Kidney epithelial cell (primary cell): ENCODE data around the gene PXK. TPM values are rescaled to one million over a fixed set of nuclear protein-coding genes. Genes with fewer than 3 reads are reported as not detected.

Source experiments
- DNase-seq: peaks from one replicate; pipeline ENCODE4 v3.0.0-alpha.2; 2010; ENCODE audit warnings: low read depth
- H3K27me3 ChIP-seq: 2 replicates; pipeline ENCODE4 v1.6.0; 2011; ENCODE audit warnings: low read length; ENCODE audit not compliant: control insufficient read depth, insufficient read depth
- H3K36me3 ChIP-seq: 2 replicates; pipeline ENCODE4 v1.5.1; 2011; ENCODE audit warnings: low read length; ENCODE audit not compliant: control insufficient read depth, insufficient read depth
- H3K4me3 ChIP-seq: 2 replicates; pipeline ENCODE4 v1.5.1; 2011; ENCODE audit warnings: low read depth, mild to moderate bottlenecking, control low read depth, low read length
- CTCF ChIP-seq: IDR thresholded peaks from 2 replicates; pipeline ENCODE4 v1.5.1; 2011; ENCODE audit warnings: mild to moderate bottlenecking, moderate library complexity, low read length, control low read depth, inconsistent platforms; ENCODE audit not compliant: insufficient read depth, poor library complexity, severe bottlenecking
- total RNA-seq: library from RNA; depleted of rRNA; stranded (reverse); fragments of >200 nt; gene quantifications from 2 replicates; pipeline ENCODE4 v1.2.3, GENCODE V29; 2015

Gene PXK
- total RNA-seq, 1 donor from 2014 or later: 13.2 TPM

GRCh38 chr3:58325525-58325992 lies 7.1 kb upstream of the PXK start:
- no peak for DNase-seq
- no peaks in the 10 kb centered on the region for H3K27me3 ChIP-seq
- TF ChIP-seq CTCF: no peak
- H3K4me3 ChIP-seq: no peak overlapping the region
- H3K36me3 ChIP-seq: no peaks in the 10 kb centered on the region

GRCh38 chr3:58326267-58326900 lies 6.3 kb upstream of the PXK start:
- Histone ChIP-seq H3K4me3 (no peak overlapping the region), H3K27me3 (no peaks in the 10 kb centered on the region), H3K36me3 (no peaks in the 10 kb centered on the region)
- DNase-seq: no peak
- TF ChIP-seq CTCF: no peak

GRCh38 chr3:58329150-58329921 lies 3.4 kb upstream of the PXK start:
- no peak overlapping the region for H3K4me3 ChIP-seq
- DNase-seq: no peak
- H3K27me3 ChIP-seq: no peaks in the 10 kb centered on the region
- no peak for TF ChIP-seq CTCF
- H3K36me3 ChIP-seq: no peaks in the 10 kb centered on the region

DNA sequence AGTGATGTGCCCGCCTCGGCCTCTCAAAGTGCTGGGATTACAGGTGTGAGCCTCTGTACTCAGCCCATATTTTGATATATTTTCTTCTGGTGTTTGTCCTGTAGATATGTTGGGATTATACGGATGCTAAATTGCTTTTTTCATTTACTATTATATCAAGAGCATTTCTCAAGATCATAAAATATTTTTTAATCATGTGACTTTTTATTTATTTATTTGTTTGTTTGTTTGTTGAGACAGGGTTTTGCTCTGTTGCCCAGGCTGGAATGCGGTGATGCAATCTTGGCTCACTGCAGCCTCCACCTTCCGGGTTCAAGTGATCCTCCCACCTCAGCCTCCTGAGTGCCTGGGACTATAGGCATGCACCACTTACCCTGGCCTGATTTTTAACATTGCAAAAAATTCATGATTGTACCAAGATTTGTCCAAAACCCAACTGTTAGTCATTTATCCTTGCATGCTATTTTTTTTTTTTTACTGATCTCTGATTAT lies 2.7 kb upstream of the PXK start:
- DNase-seq: no peak
- no peak overlapping the region for H3K4me3 ChIP-seq
- no peaks in the 10 kb centered on the region for H3K27me3 ChIP-seq
- H3K36me3 ChIP-seq: no peaks in the 10 kb centered on the region
- TF ChIP-seq CTCF: no peak

DNA sequence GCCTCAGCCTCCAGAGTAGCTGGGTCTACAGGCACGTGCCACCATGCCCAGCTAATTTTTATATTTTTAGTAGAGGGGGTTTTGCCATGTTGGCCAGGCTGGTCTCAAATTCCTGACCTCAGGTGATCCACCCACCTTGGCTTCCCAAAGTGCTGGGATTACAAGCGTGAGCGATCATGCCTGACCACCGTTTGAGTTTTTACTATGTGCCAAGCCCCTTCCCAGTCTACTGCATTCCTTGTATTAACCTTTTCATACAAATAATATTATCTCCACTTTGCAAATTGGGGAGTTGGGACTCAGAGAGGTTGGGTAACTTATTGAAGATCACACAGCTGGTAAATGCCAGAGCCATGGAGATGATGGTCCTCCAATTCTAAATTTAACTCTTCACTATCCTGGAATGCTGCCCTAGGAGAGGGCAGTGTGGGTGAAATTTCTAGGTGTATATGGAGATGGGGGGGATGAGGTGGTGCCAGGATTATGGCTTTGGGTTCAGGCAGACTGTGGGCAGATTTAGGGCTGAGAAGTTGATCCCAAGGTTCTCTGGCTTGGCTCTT lies 1.0 kb upstream of the PXK start:
- TF ChIP-seq CTCF: no peak
- H3K36me3 ChIP-seq: no peaks in the 10 kb centered on the region
- H3K4me3 ChIP-seq: no peak overlapping the region
- no peak for DNase-seq
- no peaks in the 10 kb centered on the region for H3K27me3 ChIP-seq
